ENCODE results near the gene UBE2O.

- TF ChIP-seq CTCF (IDR thresholded peaks at IDR 0.05; ENCODE audit: low read depth, low read length, poor library complexity, severe bottlenecking) (peak; percentile 88), EZH2phosphoT487 (IDR thresholded peaks at IDR 0.05; ENCODE audit: borderline replicate concordance, low read length) (no peak)
Observed at GRCh38 chr17:76385892-76386786, 66.8 kb downstream of the UBE2O start.
